RWPE2 (cell line): ENCODE data around the gene MARK4.
"Not testable (repeated sequence)": the region's sequence is repeated elsewhere in the genome, so short reads cannot be mapped to it uniquely, and the experiment has no call there.

Experiments used
- ATAC-seq: fragments of 200-7000 bp; cut with Tn5 transposase; 3 replicates; pipeline ENCODE4 v1.9.1; 2021; ENCODE audit warnings: low read depth
- DNase-seq: peaks from one replicate; pipeline ENCODE4 v3.0.0-alpha.2; 2020; ENCODE audit warnings: low spot score
- H3K27ac ChIP-seq: fragments of 450-650 bp; 2 replicates; pipeline ENCODE4 v1.5.1; 2017; ENCODE audit warnings: mild to moderate bottlenecking; ENCODE audit not compliant: poor library complexity, severe bottlenecking
- H3K27me3 ChIP-seq: fragments of 250-450 bp; sonication (Bioruptor Pico); 2 replicates; pipeline ENCODE4 v1.5.1; 2021; ENCODE audit warnings: mild to moderate bottlenecking, moderate library complexity; ENCODE audit not compliant: insufficient read depth, poor library complexity, severe bottlenecking
- H3K36me3 ChIP-seq: fragments of 250-450 bp; sonication (Bioruptor Pico); 2 replicates; pipeline ENCODE4 v1.5.1; 2020; ENCODE audit warnings: low read depth, mild to moderate bottlenecking, moderate library complexity
- H3K4me1 ChIP-seq: fragments of 250-450 bp; sonication (Bioruptor Pico); 2 replicates; pipeline ENCODE4 v1.5.1; 2021; ENCODE audit warnings: mild to moderate bottlenecking, moderate library complexity; ENCODE audit not compliant: insufficient read depth, poor library complexity, severe bottlenecking
- H3K4me3 ChIP-seq: fragments of 250-450 bp; sonication (Bioruptor Pico); 2 replicates; pipeline ENCODE4 v1.5.1; 2021; ENCODE audit warnings: mild to moderate bottlenecking, moderate library complexity; ENCODE audit not compliant: severe bottlenecking
- H3K9me3 ChIP-seq: fragments of 250-450 bp; sonication (Bioruptor Pico); 2 replicates; pipeline ENCODE4 v1.5.1; 2021; ENCODE audit warnings: mild to moderate bottlenecking, moderate library complexity; ENCODE audit not compliant: severe bottlenecking
- CTCF ChIP-seq: fragments of 450-650 bp; IDR thresholded peaks from one replicate; pipeline ENCODE4 v1.5.1; 2017; ENCODE audit warnings: mild to moderate bottlenecking, moderate library complexity; ENCODE audit not compliant: poor library complexity, severe bottlenecking

Gene MARK4

GRCh38 chr19:45307361-45307760 is 56.3 kb downstream of the MARK4 start:
- Histone ChIP-seq H3K36me3 (no peaks in the 10 kb centered on the region), H3K27me3 (no peaks in the 10 kb centered on the region), H3K27ac (no peak overlapping the region), H3K4me3 (no peak overlapping the region), H3K4me1 (peaks cover 4% of the 10 kb centered on the region), H3K9me3 (no peaks in the 10 kb centered on the region)
- no peak for DNase-seq
- no peak for ATAC-seq
- no peak for TF ChIP-seq CTCF

- not testable (repeated sequence) for H3K4me1 ChIP-seq, H3K4me3 ChIP-seq, H3K27me3 ChIP-seq, DNase-seq, H3K36me3 ChIP-seq, ATAC-seq, H3K27ac ChIP-seq, H3K9me3 ChIP-seq
Observed at GRCh38 chr19:45309322-45309721, 58.3 kb downstream of the MARK4 start.

- no peak for DNase-seq
- ATAC-seq: no peak
- Histone ChIP-seq H3K4me3 (no peak overlapping the region), H3K27ac (no peak overlapping the region), H3K4me1 (no peaks in the 10 kb centered on the region), H3K36me3 (no peaks in the 10 kb centered on the region), H3K9me3 (no peaks in the 10 kb centered on the region), H3K27me3 (no peaks in the 10 kb centered on the region)
- TF ChIP-seq CTCF: no peak
Observed at GRCh38 chr19:45311621-45312020, 60.5 kb downstream of the MARK4 start.

- H3K4me1 ChIP-seq, H3K36me3 ChIP-seq, H3K27ac ChIP-seq, H3K4me3 ChIP-seq, H3K9me3 ChIP-seq, H3K27me3 ChIP-seq, DNase-seq, ATAC-seq: not testable (repeated sequence)
Observed at GRCh38 chr19:45312285-45312684, 61.2 kb downstream of the MARK4 start.

GRCh38 chr19:45314708-45315245 is 63.7 kb downstream of the MARK4 start:
- Histone ChIP-seq H3K9me3 (no peaks in the 10 kb centered on the region), H3K27ac (no peak overlapping the region), H3K27me3 (no peaks in the 10 kb centered on the region), H3K4me3 (no peak overlapping the region), H3K36me3 (no peaks in the 10 kb centered on the region), H3K4me1 (no peaks in the 10 kb centered on the region)
- DNase-seq (no peak), ATAC-seq (no peak)
- no peak for TF ChIP-seq CTCF

GRCh38 chr19:45315304-45315703 is 64.2 kb downstream of the MARK4 start:
- TF ChIP-seq CTCF: no peak
- no peaks in the 10 kb centered on the region for H3K9me3 ChIP-seq
- H3K36me3 ChIP-seq: no peaks in the 10 kb centered on the region
- no peak overlapping the region for H3K27ac ChIP-seq
- no peak for ATAC-seq
- no peak for DNase-seq
- H3K27me3 ChIP-seq: no peaks in the 10 kb centered on the region
- no peaks in the 10 kb centered on the region for H3K4me1 ChIP-seq
- no peak overlapping the region for H3K4me3 ChIP-seq
